Activated naive CD4-positive, alpha-beta T cell treated with anti-CD3 and anti-CD28 coated beads, Interleukin-2, amount 50 U/mL, for 16 hours (primary cell): Measurements from ENCODE around the gene U2AF1.
"Not testable (repeated sequence)": the region's sequence is repeated elsewhere in the genome, so short reads cannot be mapped to it uniquely, and the experiment has no call there.

Experiments
- DNase-seq: peaks from one replicate; pipeline ENCODE4 v3.0.0-alpha.2; 2020

U2AF1 gene

DNA sequence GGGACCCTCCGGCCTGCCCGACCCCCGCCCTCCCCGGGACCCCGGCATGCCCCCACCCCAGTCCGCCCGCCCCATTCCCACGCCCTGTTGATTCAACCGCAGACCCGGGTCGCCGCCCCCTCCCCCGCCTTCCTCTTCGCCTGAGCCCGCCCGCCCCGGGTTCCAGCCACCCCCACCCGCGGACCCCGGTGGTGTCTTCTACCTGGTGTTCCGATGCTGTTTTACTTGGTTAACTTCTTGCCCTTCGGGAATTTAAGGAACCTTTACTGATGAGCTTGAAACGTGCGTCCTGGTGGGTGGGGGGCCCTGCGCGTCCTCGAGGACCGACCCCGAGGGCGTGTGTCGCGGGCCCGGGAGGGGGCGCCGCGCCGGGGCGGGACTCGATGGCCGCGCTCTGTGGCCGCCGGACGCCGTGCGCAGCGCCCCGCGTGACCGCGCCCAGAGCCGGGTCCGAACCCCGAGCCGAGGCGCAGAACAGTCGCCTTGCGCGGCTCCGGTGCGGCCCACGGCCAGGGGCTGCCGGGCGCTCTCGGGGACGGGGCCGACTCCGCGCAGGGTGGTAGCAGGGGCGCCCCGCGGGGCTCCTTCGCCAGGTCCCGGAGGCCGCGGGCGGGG, 31.2 kb downstream of the U2AF1 start:
- DNase-seq = not testable (repeated sequence)

- not testable (repeated sequence) for DNase-seq
Observed at GRCh38 chr21:43075170-43076022, 32.0 kb downstream of the U2AF1 start, which contains the start of gene CBS. CBS (minus strand) TSS chr21:43075835; CDS start chr21:43072193, 3,642 bp downstream.

DNA sequence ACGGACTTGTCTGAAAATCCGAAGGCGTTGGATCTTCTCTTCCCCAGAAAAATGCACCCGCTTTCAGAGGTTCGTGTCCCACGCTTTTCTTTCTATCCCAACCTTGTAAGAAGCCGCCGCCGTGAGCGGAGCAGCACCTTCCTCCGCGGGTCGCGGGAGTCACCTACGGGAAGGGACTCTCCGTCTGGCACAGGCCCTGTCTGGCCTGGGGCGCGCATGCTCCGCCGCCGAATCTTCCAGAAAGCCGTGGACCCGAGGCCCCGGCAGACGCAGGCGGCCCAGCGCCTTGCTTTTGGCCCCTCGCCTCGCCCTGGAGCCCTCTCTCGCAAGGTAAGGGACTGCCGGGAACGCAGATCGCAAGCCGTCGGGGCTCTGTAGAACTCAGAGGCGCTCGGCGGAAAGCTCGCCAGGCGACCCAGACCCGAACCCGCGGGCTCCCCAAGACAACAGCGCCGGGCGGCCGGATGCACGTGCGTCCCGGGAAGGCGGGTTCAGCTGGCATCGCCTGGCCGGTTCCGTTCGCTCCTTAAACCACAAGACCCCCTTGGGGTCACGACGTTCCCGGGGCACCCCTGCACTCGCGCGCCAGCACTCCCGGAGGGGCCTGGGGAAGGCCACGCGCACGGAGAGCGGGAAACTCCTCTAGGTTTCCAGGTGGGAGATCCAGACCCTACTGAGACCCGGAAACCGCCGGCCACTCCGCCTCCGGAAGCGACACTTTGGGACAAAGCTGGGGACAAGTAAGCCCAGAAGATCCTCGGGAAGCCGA, 32.8 kb downstream of the U2AF1 start:
- not testable (repeated sequence) for DNase-seq

- DNase-seq = not testable (repeated sequence)
Observed at GRCh38 chr21:43072742-43073141, 34.6 kb downstream of the U2AF1 start.

DNA sequence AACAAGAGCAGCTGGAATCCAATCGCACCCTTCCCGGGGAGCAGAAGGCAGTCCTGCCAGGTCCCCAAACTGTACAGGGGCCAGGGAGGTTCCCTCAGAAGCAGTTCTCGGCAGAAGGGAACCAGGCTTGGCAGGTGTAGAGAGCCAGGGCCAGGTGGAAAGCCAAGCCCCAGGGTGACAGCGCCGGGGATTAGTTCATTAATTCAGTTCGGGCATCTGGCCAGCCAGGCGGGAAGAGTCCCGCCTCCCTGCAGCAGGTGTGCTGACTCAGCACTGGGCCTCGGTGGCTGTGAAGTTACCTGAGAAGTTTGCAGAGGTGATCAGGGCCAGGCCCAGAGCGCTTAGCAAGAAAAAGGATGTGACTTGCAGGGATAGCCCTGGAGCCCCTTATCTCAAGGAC, 37.7 kb downstream of the U2AF1 start:
- DNase-seq = not testable (repeated sequence)

DNA sequence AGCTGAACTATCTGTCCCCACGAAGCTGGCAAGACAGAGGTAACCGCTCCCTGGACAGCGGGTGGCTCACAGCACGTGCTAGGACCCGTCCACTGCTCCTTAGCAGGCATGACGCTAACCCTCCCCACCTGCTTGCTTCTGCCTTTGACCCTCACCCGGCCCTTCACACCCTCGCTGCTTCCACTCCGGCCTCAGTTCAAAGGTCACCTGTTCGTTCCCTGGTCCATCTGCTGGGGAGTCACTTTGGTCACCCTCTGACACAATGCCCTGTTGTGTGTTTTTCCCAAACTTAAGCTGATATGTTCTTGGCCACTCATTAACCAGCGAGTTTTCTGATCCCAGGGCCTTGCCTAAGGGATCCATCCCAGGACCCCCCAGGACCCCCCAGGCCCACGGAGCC, 39.3 kb downstream of the U2AF1 start:
- DNase-seq = not testable (repeated sequence)

DNA sequence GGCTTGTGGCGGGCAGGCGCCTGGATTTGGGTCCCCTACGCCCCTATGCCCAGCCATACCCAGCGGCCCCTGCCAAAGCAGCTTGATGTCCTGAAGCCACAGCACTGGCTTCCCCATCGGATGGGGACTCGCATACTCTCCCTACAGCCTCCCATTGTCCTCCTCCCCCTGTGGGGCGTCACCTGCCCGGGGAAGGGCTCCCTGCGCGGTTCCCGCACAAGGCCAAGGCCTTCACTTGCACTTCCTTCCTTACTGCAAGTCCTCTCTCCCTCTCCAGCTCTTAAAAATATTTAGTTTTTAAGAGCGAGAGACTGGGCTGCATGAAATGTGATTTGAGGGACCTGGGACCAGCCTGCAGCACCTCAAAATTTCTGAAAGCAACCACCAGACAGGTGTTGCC, 40.7 kb downstream of the U2AF1 start:
- not testable (repeated sequence) for DNase-seq

- DNase-seq = not testable (repeated sequence)
Observed at GRCh38 chr21:43065991-43066390, 41.4 kb downstream of the U2AF1 start.

DNA sequence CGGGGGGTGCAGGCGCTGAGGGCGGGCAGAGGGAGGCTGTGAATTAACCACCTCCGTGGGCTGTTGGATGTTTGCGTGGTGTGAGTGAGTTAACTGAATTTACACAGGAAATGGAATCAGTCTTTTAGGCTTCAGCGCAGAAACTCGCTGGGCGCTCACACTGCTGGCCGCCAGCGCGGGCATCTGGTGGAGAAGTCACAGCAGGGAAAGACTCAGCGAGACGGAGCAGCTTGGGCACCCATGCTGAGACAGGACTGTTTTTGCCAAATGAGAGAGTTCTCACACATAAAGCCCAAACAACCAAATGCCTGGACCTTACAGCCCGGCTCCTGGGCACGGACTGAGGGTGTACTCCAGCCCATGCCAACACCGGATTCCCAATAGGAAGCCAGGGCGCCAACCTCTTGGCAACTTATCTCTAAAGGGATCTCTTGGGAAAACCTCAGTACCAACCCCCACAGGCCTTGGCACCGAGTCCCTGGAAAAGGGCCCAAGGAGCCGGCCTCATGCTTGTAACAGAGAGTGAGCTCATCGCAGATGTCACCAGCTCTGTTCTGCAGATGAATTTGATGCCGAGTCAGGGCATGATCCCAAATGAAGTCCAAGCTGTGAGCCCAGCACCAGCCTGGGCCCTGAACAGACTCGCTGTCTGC, 43.0 kb downstream of the U2AF1 start:
- DNase-seq = not testable (repeated sequence)

DNA sequence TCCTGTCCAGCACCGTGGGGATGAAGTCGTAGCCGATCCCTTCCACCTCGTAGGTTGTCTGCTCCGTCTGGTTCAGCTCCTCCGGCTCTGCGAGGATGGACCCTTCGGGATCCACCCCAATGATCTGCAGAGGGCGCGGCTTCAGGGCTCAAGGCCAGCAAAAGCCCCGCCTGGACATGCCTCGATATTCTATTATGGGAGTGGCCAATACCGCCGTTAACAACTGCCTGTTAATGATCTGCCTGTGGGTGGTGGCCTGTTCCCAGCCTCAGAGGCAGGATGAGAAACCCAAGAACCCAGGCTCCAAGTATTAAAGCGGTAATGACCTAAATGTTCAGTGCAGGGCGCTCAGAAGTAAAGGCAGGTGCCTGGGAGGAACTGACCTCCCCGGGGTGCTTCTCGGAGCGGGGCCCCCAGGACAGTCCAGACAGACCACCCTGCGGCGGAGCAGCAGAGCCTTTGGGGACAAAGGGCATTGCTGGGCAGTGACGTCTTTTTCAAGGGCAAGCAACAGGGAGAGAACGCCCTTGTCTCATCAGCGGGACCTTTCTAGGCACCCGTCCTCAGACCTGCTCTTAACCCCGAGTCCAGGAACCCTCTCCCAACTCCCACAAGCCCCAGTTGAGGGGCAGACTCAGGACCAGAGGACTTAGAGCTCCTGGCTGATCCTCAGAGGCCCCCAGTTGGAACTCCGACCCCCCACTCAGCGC, 44.3 kb downstream of the U2AF1 start:
- DNase-seq = not testable (repeated sequence)

- not testable (repeated sequence) for DNase-seq
Observed at GRCh38 chr21:43053112-43053511, 54.3 kb downstream of the U2AF1 start.

GRCh38 chr21:43045876-43046821, 61.2 kb downstream of the U2AF1 start:
- not testable (repeated sequence) for DNase-seq

GRCh38 chr21:43045165-43045875, 62.0 kb downstream of the U2AF1 start:
- not testable (repeated sequence) for DNase-seq

DNA sequence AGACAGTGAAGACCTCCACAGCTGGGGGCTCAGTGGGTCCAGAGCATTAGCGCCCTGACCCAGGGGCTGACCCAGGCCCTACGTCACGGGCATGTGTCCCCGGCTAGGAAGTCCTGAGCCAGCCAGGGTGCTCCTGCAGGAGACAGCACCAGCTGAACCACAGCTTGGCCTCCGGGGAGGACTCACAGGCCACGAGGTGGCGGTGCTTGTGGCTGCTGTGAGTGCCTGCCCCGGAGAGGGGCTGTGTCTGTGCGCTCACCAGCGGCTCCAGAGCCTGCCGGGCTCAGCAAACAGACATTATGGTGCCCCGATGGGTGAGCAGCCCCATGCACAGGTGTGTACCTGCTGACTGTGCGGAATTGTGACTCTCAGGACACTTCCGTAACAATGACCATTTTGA, 62.8 kb downstream of the U2AF1 start:
- DNase-seq = not testable (repeated sequence)

DNA sequence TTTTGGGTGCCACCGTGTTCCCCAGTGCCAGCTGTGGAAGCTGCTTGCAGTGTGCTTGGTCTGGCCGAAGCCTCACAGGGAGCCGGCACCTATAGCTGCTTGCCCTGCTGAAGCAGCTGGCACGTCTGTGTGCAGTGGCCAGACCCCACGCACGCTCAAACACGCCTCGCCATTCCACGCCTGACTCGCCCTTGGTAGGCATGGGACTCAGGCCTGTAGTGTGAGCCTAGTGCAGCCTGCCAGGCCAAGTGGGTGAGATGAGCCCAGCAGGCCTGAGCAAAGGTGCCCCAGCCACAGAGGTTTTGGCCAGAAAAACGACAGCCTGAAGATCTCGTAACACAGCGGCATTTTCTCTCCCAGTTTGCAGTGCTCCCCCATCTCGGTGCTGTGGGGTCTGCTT, 64.1 kb downstream of the U2AF1 start:
- DNase-seq = not testable (repeated sequence)
